ENCODE data around the gene ELOVL6.
"Not testable (repeated sequence)": the region's sequence is repeated elsewhere in the genome, so short reads cannot be mapped to it uniquely, and the experiment has no call there.

DNA sequence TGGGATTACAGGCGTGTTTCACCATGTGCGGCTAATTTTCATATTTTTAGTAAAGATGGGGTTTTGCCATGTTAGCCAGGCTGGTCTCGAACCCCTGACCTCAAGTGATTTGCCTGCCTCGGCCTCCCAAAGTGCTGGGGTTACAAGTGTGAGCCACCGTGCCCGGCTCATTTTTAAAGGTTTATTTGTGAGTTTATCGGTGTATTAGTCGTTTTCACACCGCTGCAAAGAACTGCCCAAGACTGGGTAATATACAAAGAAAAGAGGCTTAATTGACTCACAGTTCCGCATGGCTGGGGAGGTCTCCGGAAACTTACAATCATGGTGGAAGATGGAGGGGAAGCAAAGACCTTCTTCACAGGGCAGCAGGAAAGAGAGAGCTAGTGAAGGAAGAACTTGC is 159.3 kb downstream of the ELOVL6 start:
- not testable (repeated sequence) for TF ChIP-seq POLR2A, EP300 (IDR thresholded peaks at IDR 0.05)
- TF ChIP-seq, protein P1, sequence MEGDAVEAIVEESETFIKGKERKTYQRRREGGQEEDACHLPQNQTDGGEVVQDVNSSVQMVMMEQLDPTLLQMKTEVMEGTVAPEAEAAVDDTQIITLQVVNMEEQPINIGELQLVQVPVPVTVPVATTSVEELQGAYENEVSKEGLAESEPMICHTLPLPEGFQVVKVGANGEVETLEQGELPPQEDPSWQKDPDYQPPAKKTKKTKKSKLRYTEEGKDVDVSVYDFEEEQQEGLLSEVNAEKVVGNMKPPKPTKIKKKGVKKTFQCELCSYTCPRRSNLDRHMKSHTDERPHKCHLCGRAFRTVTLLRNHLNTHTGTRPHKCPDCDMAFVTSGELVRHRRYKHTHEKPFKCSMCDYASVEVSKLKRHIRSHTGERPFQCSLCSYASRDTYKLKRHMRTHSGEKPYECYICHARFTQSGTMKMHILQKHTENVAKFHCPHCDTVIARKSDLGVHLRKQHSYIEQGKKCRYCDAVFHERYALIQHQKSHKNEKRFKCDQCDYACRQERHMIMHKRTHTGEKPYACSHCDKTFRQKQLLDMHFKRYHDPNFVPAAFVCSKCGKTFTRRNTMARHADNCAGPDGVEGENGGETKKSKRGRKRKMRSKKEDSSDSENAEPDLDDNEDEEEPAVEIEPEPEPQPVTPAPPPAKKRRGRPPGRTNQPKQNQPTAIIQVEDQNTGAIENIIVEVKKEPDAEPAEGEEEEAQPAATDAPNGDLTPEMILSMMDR (IDR thresholded peaks at IDR 0.05) = not testable (repeated sequence)
